ENCODE measurements around the gene RYR2.
"Not testable (repeated sequence)": the region's sequence is repeated elsewhere in the genome, so short reads cannot be mapped to it uniquely, and the experiment has no call there.

RYR2 gene

DNA sequence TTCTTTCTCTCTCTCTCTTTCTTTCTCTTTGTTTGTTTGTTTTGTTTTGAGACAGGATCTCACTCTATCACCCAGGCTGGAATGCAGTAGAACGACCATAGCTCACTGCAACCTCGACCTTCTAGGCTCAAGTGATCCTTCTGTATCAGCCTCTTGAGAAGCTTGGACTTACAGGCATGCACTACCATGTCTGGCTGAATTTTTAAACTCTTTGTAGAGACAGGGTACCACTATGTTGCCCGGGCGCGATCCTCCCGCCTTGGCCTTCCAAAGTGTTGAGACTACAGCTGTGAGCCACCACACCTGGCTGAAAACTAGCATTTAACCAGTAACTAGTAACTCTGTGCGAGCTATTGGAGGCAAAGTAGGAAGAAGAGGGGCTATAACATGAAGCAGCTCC is 523.3 kb downstream of the RYR2 start:
- TF ChIP-seq POLR2AphosphoS5 (IDR thresholded peaks at IDR 0.05; ENCODE audit: low read depth, low read length) (no peak), POLR2A (IDR thresholded peaks at IDR 0.05; ENCODE audit: low read depth, low read length) (no peak), TAF1 (IDR thresholded peaks at IDR 0.05; ENCODE audit: borderline replicate concordance, low read depth, low read length) (no peak)
- no peak for FAIRE-seq
- no peak for DNase-seq (ENCODE audit: insufficient read length)

GRCh38 chr1:237566581-237566980 is 524.6 kb downstream of the RYR2 start:
- TF ChIP-seq POLR2A (IDR thresholded peaks at IDR 0.05; ENCODE audit: low read depth, low read length), result no peak
- TF ChIP-seq TAF1 (IDR thresholded peaks at IDR 0.05; ENCODE audit: borderline replicate concordance, low read depth, low read length), result no peak
- no peak for TF ChIP-seq POLR2AphosphoS5 (IDR thresholded peaks at IDR 0.05; ENCODE audit: low read depth, low read length)
- DNase-seq (ENCODE audit: insufficient read length) (no peak), FAIRE-seq (no peak)

GRCh38 chr1:237568955-237569354 is 527.0 kb downstream of the RYR2 start:
- TF ChIP-seq POLR2AphosphoS5 (IDR thresholded peaks at IDR 0.05; ENCODE audit: low read depth, low read length) (no peak), TAF1 (IDR thresholded peaks at IDR 0.05; ENCODE audit: borderline replicate concordance, low read depth, low read length) (no peak), POLR2A (IDR thresholded peaks at IDR 0.05; ENCODE audit: low read depth, low read length) (no peak)
- FAIRE-seq (no peak), DNase-seq (ENCODE audit: insufficient read length) (no peak)

- DNase-seq (ENCODE audit: insufficient read length), result no peak
- FAIRE-seq, result no peak
- no peak for TF ChIP-seq TAF1 (IDR thresholded peaks at IDR 0.05; ENCODE audit: borderline replicate concordance, low read depth, low read length)
Measured at GRCh38 chr1:237570530-237570929, 528.5 kb downstream of the RYR2 start.

DNA sequence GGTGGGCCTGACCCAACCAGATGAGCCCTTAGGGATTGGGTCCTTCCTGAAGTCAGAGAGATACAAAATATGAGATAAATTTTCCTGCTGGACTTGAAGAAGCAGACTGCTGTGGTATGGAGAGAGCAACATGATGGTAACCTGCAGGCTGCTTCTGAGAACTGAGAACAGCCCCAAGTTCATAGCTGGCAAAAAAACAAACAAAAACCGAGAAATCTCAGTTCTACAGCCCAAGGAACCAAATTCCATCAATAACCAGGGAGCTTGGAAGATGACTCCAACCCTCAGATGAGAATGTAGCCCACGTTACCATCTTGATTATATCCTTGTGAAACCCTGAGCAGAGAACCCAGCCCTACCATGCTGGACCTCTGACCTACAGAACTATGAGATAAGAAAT is 532.6 kb downstream of the RYR2 start:
- TF ChIP-seq TAF1 (IDR thresholded peaks at IDR 0.05; ENCODE audit: borderline replicate concordance, low read depth, low read length), result no peak
- TF ChIP-seq POLR2AphosphoS5 (IDR thresholded peaks at IDR 0.05; ENCODE audit: low read depth, low read length), result no peak
- TF ChIP-seq POLR2A (IDR thresholded peaks at IDR 0.05; ENCODE audit: low read depth, low read length), result no peak
- no peak for FAIRE-seq
- DNase-seq (ENCODE audit: insufficient read length), result no peak

DNA sequence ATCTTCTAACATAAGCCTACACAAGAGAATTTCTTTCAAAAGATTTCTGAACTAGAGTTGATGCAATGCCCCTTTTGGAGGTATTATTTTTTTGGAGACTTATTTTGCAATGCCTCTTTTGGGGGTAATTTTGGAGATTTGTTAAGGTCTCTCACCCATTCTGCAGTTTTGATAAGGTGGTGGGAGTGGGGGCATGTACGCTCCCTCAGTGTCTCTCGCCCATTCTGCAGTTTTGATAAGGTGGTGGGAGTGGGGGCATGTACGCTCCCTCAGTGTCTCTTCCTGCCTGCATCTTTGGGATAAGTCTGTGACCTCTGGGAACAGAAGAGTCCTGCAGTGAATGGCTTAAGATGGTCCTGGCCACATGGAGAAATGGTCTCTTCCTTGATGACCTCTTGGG is 536.6 kb downstream of the RYR2 start:
- DNase-seq (ENCODE audit: insufficient read length), result no peak
- TF ChIP-seq POLR2A (IDR thresholded peaks at IDR 0.05; ENCODE audit: low read depth, low read length), result no peak
- no peak for TF ChIP-seq POLR2AphosphoS5 (IDR thresholded peaks at IDR 0.05; ENCODE audit: low read depth, low read length)
- no peak for TF ChIP-seq TAF1 (IDR thresholded peaks at IDR 0.05; ENCODE audit: borderline replicate concordance, low read depth, low read length)
- FAIRE-seq, result no peak

DNA sequence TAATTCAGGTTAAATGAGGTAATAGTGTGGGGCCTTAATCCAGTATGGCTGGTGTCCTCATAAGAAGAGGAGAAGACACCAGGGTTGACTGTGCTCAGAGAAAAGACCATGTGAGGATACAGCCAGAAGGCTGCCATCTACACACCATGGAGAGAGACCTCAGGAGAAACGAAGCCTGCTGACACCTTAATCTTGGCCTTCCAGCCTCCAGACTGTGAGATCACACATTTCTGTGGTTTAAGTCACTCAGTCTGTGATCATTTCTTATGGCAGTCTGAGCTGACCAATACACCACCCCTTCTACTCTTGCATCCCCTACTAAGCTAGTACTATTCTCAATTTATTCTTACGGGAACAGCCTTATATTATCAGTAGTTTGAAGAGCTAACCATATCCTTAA is 538.7 kb downstream of the RYR2 start:
- TF ChIP-seq TAF1 (IDR thresholded peaks at IDR 0.05; ENCODE audit: borderline replicate concordance, low read depth, low read length) (no peak), POLR2AphosphoS5 (IDR thresholded peaks at IDR 0.05; ENCODE audit: low read depth, low read length) (no peak), POLR2A (IDR thresholded peaks at IDR 0.05; ENCODE audit: low read depth, low read length) (no peak)
- DNase-seq (ENCODE audit: insufficient read length) (no peak), FAIRE-seq (no peak)

DNA sequence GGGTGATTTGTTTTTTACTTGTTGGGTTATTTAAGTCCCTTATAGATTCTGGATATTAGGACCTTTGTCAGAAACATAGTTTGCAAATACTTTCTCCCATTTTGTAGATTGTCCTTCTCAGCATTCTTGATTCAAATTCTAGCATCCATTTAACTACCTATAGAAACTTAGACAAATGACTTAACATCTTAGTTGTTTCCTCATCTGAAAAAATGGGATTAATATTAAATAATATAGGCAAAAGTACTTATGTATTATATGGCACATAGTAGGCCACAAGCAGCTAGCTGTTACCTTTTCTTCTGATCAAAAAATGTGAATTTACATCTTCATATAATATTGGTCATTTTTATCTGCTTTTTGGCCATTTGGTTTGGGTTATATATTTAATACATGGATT is 541.3 kb downstream of the RYR2 start:
- TF ChIP-seq POLR2A (IDR thresholded peaks at IDR 0.05; ENCODE audit: low read depth, low read length), result no peak
- TF ChIP-seq POLR2AphosphoS5 (IDR thresholded peaks at IDR 0.05; ENCODE audit: low read depth, low read length), result no peak
- TF ChIP-seq TAF1 (IDR thresholded peaks at IDR 0.05; ENCODE audit: borderline replicate concordance, low read depth, low read length), result no peak
- DNase-seq (ENCODE audit: insufficient read length), result no peak
- FAIRE-seq, result no peak

GRCh38 chr1:237583756-237584155 is 541.8 kb downstream of the RYR2 start:
- DNase-seq (ENCODE audit: insufficient read length), result no peak
- no peak for FAIRE-seq
- TF ChIP-seq POLR2A (IDR thresholded peaks at IDR 0.05; ENCODE audit: low read depth, low read length) (no peak), POLR2AphosphoS5 (IDR thresholded peaks at IDR 0.05; ENCODE audit: low read depth, low read length) (no peak), TAF1 (IDR thresholded peaks at IDR 0.05; ENCODE audit: borderline replicate concordance, low read depth, low read length) (no peak)

DNA sequence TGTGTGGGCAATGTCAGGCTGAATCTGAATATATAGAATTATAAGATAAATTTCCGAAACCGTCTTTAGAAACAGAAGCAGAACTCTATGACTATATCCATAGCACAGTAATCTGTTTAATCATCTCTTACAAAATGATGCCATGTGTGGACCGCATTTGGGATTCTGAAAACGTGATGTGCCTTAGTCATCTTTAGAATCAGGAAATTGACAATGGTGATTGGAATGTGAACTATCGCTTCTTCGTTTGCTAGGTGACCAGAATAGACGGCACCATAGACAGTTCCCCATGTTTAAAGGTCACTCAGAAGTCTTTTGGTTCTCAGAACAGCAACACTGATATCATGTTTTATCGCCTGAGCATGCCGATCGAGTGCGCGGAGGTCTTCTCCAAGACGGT is 548.4 kb downstream of the RYR2 start:
- DNase-seq (ENCODE audit: insufficient read length), result no peak
- TF ChIP-seq TAF1 (IDR thresholded peaks at IDR 0.05; ENCODE audit: borderline replicate concordance, low read depth, low read length) (no peak), POLR2A (IDR thresholded peaks at IDR 0.05; ENCODE audit: low read depth, low read length) (no peak), POLR2AphosphoS5 (IDR thresholded peaks at IDR 0.05; ENCODE audit: low read depth, low read length) (no peak)
- no peak for FAIRE-seq

- FAIRE-seq, result no peak
- no peak for TF ChIP-seq POLR2A (IDR thresholded peaks at IDR 0.05; ENCODE audit: low read depth, low read length)
- no peak for TF ChIP-seq POLR2AphosphoS5 (IDR thresholded peaks at IDR 0.05; ENCODE audit: low read depth, low read length)
- TF ChIP-seq TAF1 (IDR thresholded peaks at IDR 0.05; ENCODE audit: borderline replicate concordance, low read depth, low read length), result no peak
Measured at GRCh38 chr1:237591353-237591752, 549.4 kb downstream of the RYR2 start.

DNA sequence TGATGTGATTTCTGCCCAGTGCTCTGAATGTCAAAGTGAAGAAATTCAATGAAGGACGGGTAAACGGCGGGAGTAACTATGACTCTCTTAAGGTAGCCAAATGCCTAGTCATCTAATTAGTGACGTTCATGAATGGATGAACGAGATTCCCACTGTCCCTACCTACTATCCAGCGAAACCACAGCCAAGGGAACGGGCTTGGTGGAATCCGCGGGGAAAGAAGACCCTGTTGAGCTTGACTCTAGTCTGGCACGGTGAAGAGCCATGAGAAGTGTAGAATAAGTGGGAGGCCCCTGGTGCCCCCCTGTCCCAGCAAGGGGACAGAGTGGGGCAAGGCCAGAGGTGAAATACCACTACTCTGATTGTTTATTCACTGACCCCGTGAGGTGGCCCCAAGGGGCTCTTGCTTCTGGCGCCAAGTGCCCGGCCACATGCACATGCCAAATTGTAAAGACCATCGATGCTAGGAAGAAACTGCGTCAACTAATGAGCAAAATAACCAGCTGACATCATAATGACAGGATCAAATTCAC is 561.1 kb downstream of the RYR2 start:
- DNase-seq (ENCODE audit: insufficient read length); FAIRE-seq: not testable (repeated sequence)

More at GRCh38 chr1:237591353-237591752, 549.4 kb downstream of the RYR2 start:
- no peak for DNase-seq (ENCODE audit: insufficient read length)

GRCh38 chr1:237608433-237608832 is 566.4 kb downstream of the RYR2 start:
- TF ChIP-seq TAF1 (IDR thresholded peaks at IDR 0.05; ENCODE audit: borderline replicate concordance, low read depth, low read length), result no peak
- no peak for TF ChIP-seq POLR2AphosphoS5 (IDR thresholded peaks at IDR 0.05; ENCODE audit: low read depth, low read length)
- TF ChIP-seq POLR2A (IDR thresholded peaks at IDR 0.05; ENCODE audit: low read depth, low read length), result no peak
- no peak for DNase-seq (ENCODE audit: insufficient read length)
- no peak for FAIRE-seq
